ENCODE data around the gene SLC25A44. TPM values are rescaled to one million over a fixed set of nuclear protein-coding genes. Genes with fewer than 3 reads are reported as not detected.

The SLC25A44 gene
- total and polyA plus RNA-seq, 2 of the 8 experiments (the other 6 are each of a cell fraction or from before 2014, with no cell fraction given): 23.4 to 32.1 TPM

DNA sequence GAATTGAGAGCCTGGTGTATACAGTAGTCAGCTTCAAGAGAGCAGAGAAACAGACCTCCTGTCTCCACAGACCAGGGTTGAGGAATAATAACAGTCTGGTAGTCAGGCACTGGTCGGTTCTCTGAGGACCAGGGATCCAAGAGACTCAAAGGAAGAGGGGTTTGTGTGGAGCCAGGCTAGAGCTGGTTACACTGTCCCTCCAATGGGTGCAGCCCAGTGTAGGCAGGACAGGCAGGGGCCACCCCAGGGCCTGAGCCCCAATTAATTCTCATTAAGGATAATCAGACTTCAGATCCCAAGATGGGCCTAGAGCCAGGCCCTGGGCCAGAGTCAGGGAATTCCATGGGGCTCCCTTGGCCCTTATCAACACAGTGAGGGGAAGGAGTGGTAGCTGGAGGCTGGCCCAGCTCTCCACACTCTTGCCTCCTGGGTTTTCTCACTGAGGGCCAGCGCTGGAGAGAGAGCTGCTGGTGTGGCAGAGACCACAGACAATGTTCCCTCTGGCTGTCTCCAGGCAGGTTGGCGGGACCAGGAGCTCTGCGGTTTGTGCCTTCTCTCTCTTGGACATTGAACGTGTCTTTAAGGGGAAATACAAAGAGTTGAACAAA, 31.4 kb upstream of the SLC25A44 start:
- ChIA-PET CTCF (ENCODE audit: partially characterized antibody) (interaction anchor here (0.8 to 7.5 kb wide), 7 partner anchors 12 to 62 kb away, joined by 3 to 65 read pairs (median 5); partner anchors contain the start of gene PMF1), POLR2A (ENCODE audit: partially characterized antibody) (interaction anchor here (0.9 to 5.1 kb wide), 6 partner anchors 12 to 55 kb away, joined by 3 to 27 read pairs (median 4); partner anchors contain the start of gene PMF1)
- Histone ChIP-seq H3K4me3 (ENCODE audit: extremely low read depth in 1 of 4, insufficient read depth in 2 of 4, low read depth in 3 of 4, low read length in 4 of 4) (no peak overlapping the region), H3K14ac (ENCODE audit: insufficient read length) (no peak overlapping the region), H4K20me1 (replicated peaks in 1 of 2; ENCODE audit: control insufficient read depth in 1 of 2, insufficient read depth in 2 of 2, low read length in 2 of 2) (no peaks in the 10 kb centered on the region), H3K4ac (replicated peaks; ENCODE audit: insufficient read length, low read depth, low read length) (peak overlapping the region; percentile 48), H3K79me2 (ENCODE audit: control insufficient read depth in 1 of 2, insufficient read depth in 2 of 2, low read length in 2 of 2) (no peaks in the 10 kb centered on the region), H2BK120ac (replicated peaks; ENCODE audit: low read depth, low read length) (no peak overlapping the region), H2BK15ac (ENCODE audit: low read length) (peak overlapping the region; percentile 72; the same call in 1 of the 2 replicates), H3K36me3 (ENCODE audit: control insufficient read depth in 2 of 4, insufficient read depth in 4 of 4, low read length in 3 of 4) (peaks cover 0 to 9% (median 0%) of the 10 kb centered on the region in 4 experiments; a peak in 2 of 8 replicates), H3K27me3 (replicated peaks in 1 of 4; ENCODE audit: control insufficient read depth in 3 of 4, extremely low read depth in 1 of 4, insufficient read depth in 3 of 4, low read length in 3 of 4) (no peaks in the 10 kb centered on the region), H2BK12ac (ENCODE audit: low read depth, low read length) (peak overlapping the region; percentile 60; the same call in 1 of the 2 replicates), H3K4me1 (replicated peaks in 1 of 4; ENCODE audit: control insufficient read depth in 3 of 4, insufficient read depth in 4 of 4, low read length in 3 of 4) (peaks cover 3 to 14% (median 9%) of the 10 kb centered on the region in 4 experiments; a peak in 6 of 7 replicates), H2BK5ac (ENCODE audit: low read depth, low read length) (peak overlapping the region; percentile 5; the same call in 1 of the 2 replicates), H4K5ac (ENCODE audit: insufficient read length, low read depth, low read length) (no peak overlapping the region), H3K9ac (replicated peaks in 1 of 4; ENCODE audit: extremely low read depth in 1 of 4, low read depth in 3 of 4, low read length in 3 of 4) (no peak overlapping the region), H3K4me2 (ENCODE audit: insufficient read depth in 1 of 2, low read depth in 2 of 2, low read length in 2 of 2) (no peak overlapping the region), H2AFZ (ENCODE audit: low read length) (no peak overlapping the region), H4K8ac (ENCODE audit: extremely low read depth, insufficient read depth, low read length) (no peak overlapping the region), H2AK5ac (ENCODE audit: low read depth, low read length) (no peak overlapping the region), H3K27ac (ENCODE audit: low read depth, low read length) (no peak overlapping the region), H3K79me1 (ENCODE audit: low read depth, low read length) (no peaks in the 10 kb centered on the region), H2BK20ac (ENCODE audit: low read length) (no peak overlapping the region), H4K91ac (replicated peaks; ENCODE audit: insufficient read length, low read length) (no peak overlapping the region), H3K23me2 (ENCODE audit: low read depth, low read length) (peaks cover 4% of the 10 kb centered on the region; the same call in 1 of the 2 replicates), H3K9me3 (ENCODE audit: insufficient read depth in 2 of 2, low read depth in 1 of 2, low read length in 1 of 2) (no peaks in the 10 kb centered on the region), H3K23ac (ENCODE audit: insufficient read length) (no peak overlapping the region), H3K56ac (replicated peaks; ENCODE audit: insufficient read length, low read depth, low read length) (no peak overlapping the region), H3K18ac (ENCODE audit: extremely low read depth, low read length) (peak overlapping the region; percentile 71; the same call in 1 of the 2 replicates)
- WGBS, 2 experiments (ENCODE audit: extremely low coverage in 1 of 2, insufficient coverage in 1 of 2, insufficient read length in 1 of 2, insufficient replicate concordance in 2 of 2, low coverage in 1 of 2, low lambda C conversion rate in 2 of 2, missing lambda C conversion rate in 1 of 2): 89% methylated on average over 5 of the region's 5 CpGs; no CpG with 5 or more reads in 1 of the 2 experiments
- DNase-seq (ENCODE audit: low read depth in 1 of 2, low spot score in 2 of 2) (no peak), FAIRE-seq (no peak)
- TF ChIP-seq TEAD4 (IDR thresholded peaks at IDR 0.05; ENCODE audit: low read depth, low read length) (no peak), TAF7 (optimal IDR thresholded peaks at IDR 0.05; ENCODE audit: borderline replicate concordance, low read depth, low read length) (no peak), KDM4A (IDR thresholded peaks at IDR 0.05; ENCODE audit: low read depth, low read length, severe bottlenecking) (no peak), EGR1 (IDR thresholded peaks at IDR 0.05; ENCODE audit: borderline replicate concordance, low read depth, low read length) (no peak), JUND (IDR thresholded peaks at IDR 0.05; ENCODE audit: low read length) (no peak), TBP (IDR thresholded peaks at IDR 0.05; ENCODE audit: low read depth, low read length) (no peak), FOSL1 (IDR thresholded peaks at IDR 0.05; ENCODE audit: insufficient read depth, low read depth, low read length) (no peak), JUN (IDR thresholded peaks at IDR 0.05; ENCODE audit: low read depth, low read length) (no peak), TCF12 (IDR thresholded peaks at IDR 0.05; ENCODE audit: low read depth, low read length) (no peak), SRF (IDR thresholded peaks at IDR 0.05; ENCODE audit: low read depth, low read length) (no peak), RAD21 (IDR thresholded peaks at IDR 0.05 in 1 of 2, conservative IDR thresholded peaks at IDR 0.05 in 1 of 2; ENCODE audit: low read depth in 2 of 2, low read length in 2 of 2) (no peak), SP4 (IDR thresholded peaks at IDR 0.05; ENCODE audit: low read length) (no peak), POLR2AphosphoS5 (IDR thresholded peaks at IDR 0.05; ENCODE audit: low read depth, low read length) (no peak)
